ENCODE data around the gene MAGI2. TPM values are rescaled to one million over a fixed set of nuclear protein-coding genes. Genes with fewer than 3 reads are reported as not detected.

The MAGI2 gene
- polyA plus RNA-seq, 1 experiment: 0.81 TPM

- POLR2A ChIA-PET: no interaction called here
- Histone ChIP-seq H3K4me3 (ENCODE audit: low read depth, low read length) (no peak overlapping the region), H3K36me3 (ENCODE audit: control insufficient read depth, insufficient read depth, low read length) (no peaks in the 10 kb centered on the region), H3K27me3 (ENCODE audit: control insufficient read depth, insufficient read depth, low read length) (no peaks in the 10 kb centered on the region)
- TF ChIP-seq, protein P1, sequence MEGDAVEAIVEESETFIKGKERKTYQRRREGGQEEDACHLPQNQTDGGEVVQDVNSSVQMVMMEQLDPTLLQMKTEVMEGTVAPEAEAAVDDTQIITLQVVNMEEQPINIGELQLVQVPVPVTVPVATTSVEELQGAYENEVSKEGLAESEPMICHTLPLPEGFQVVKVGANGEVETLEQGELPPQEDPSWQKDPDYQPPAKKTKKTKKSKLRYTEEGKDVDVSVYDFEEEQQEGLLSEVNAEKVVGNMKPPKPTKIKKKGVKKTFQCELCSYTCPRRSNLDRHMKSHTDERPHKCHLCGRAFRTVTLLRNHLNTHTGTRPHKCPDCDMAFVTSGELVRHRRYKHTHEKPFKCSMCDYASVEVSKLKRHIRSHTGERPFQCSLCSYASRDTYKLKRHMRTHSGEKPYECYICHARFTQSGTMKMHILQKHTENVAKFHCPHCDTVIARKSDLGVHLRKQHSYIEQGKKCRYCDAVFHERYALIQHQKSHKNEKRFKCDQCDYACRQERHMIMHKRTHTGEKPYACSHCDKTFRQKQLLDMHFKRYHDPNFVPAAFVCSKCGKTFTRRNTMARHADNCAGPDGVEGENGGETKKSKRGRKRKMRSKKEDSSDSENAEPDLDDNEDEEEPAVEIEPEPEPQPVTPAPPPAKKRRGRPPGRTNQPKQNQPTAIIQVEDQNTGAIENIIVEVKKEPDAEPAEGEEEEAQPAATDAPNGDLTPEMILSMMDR (IDR thresholded peaks at IDR 0.05; ENCODE audit: insufficient read depth, low read depth, low read length): no peak
- CTCF ChIA-PET: interaction anchor here (1.3 kb wide), 1 partner anchor 17 kb away, joined by 4 read pairs; no protein-coding TSS in a partner anchor
- no peak for DNase-seq (ENCODE audit: low read depth)
Observed at GRCh38 chr7:78172933-78173591, 1280.4 kb downstream of the MAGI2 start.

DNA sequence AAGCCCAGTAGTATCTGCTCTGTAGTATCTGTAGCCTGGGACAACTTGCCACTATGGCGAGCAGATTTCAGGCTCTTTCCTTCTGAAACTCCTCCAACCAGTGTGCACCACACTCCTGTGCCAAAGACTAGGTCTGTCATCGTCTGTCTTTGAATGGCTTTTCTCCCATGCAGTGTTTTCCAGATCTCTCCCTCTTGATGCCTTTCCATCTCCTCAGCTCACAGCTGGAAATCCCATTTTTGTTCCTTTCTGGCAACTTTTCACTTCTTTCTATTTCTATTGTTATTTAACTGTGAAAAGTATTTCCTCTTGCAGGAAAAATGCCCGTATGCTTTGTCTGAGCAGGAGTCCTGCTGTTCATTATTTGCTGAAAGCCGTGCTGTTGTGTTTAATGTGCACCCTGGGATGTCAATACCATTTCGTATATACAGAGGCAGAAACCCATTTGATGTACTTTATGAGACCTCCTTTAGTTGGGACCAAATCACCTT is 1281.2 kb downstream of the MAGI2 start:
- Histone ChIP-seq H3K4me3 (ENCODE audit: low read depth, low read length) (no peak overlapping the region), H3K36me3 (ENCODE audit: control insufficient read depth, insufficient read depth, low read length) (no peaks in the 10 kb centered on the region), H3K27me3 (ENCODE audit: control insufficient read depth, insufficient read depth, low read length) (no peaks in the 10 kb centered on the region)
- TF ChIP-seq, protein P1 (IDR thresholded peaks at IDR 0.05; ENCODE audit: insufficient read depth, low read depth, low read length): no peak
- ChIA-PET POLR2A (no interaction called here), CTCF (no interaction called here)
- no peak for DNase-seq (ENCODE audit: low read depth)

GRCh38 chr7:78171398-78171797 is 1282.1 kb downstream of the MAGI2 start:
- DNase-seq (ENCODE audit: low read depth): no peak
- H3K4me3 ChIP-seq (ENCODE audit: low read depth, low read length): no peak overlapping the region
- ChIA-PET CTCF (no interaction called here), POLR2A (no interaction called here)
- H3K36me3 ChIP-seq (ENCODE audit: control insufficient read depth, insufficient read depth, low read length): no peaks in the 10 kb centered on the region
- TF ChIP-seq, protein P1 (IDR thresholded peaks at IDR 0.05; ENCODE audit: insufficient read depth, low read depth, low read length): no peak
- no peaks in the 10 kb centered on the region for H3K27me3 ChIP-seq (ENCODE audit: control insufficient read depth, insufficient read depth, low read length)

DNA sequence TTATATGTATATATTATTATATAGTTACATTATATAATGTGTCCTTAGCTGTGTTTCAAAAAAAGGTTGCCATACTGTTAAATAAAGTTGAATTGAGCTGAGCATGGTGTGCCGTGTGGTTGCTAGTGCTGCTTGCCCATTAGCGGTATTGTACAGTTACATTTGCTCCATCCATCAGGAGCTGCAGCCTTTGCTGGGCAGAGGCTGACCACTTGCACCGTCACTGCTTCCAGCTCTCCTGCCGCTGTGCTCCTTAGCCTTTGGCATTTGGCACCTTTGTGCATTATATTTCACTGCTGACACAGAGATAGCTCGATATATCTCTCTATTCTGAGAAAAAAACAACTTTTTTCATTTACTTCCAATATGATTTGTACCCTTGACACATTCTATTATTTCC is 1282.7 kb downstream of the MAGI2 start:
- no peak overlapping the region for H3K4me3 ChIP-seq (ENCODE audit: low read depth, low read length)
- TF ChIP-seq, protein P1 (IDR thresholded peaks at IDR 0.05; ENCODE audit: insufficient read depth, low read depth, low read length): no peak
- POLR2A ChIA-PET: no interaction called here
- no peaks in the 10 kb centered on the region for H3K27me3 ChIP-seq (ENCODE audit: control insufficient read depth, insufficient read depth, low read length)
- no peak for DNase-seq (ENCODE audit: low read depth)
- no peaks in the 10 kb centered on the region for H3K36me3 ChIP-seq (ENCODE audit: control insufficient read depth, insufficient read depth, low read length)
- CTCF ChIA-PET: no interaction called here

GRCh38 chr7:78169992-78170391 is 1283.5 kb downstream of the MAGI2 start:
- TF ChIP-seq, protein P1 (IDR thresholded peaks at IDR 0.05; ENCODE audit: insufficient read depth, low read depth, low read length): no peak
- Histone ChIP-seq H3K4me3 (ENCODE audit: low read depth, low read length) (no peak overlapping the region), H3K36me3 (ENCODE audit: control insufficient read depth, insufficient read depth, low read length) (no peaks in the 10 kb centered on the region), H3K27me3 (ENCODE audit: control insufficient read depth, insufficient read depth, low read length) (no peaks in the 10 kb centered on the region)
- ChIA-PET CTCF (no interaction called here), POLR2A (no interaction called here)
- DNase-seq (ENCODE audit: low read depth): no peak

Data from BJ (cell line).